Activated naive CD4-positive, alpha-beta T cell treated with anti-CD3 and anti-CD28 coated beads for 36 hours (primary cell): ENCODE measurements around the gene IGFL3. TPM values are rescaled to one million over a fixed set of nuclear protein-coding genes. Genes with fewer than 3 reads are reported as not detected.

Source experiments
- total RNA-seq, 2 experiments: library from RNA; stranded (reverse); gene quantifications; one replicate each; pipeline ENCODE4 v1.2.3, GENCODE V29; 2021

IGFL3 gene
- total RNA-seq, 2 experiments from 2014 or later: not detected

Other genes with a start within 250 kb of the IGFL3 start
- gene IRF2BP1, start 238.5 kb downstream of the IGFL3 start, total RNA-seq: 10 to 100 TPM; 11.4 TPM
- gene MYPOP, start 222.1 kb downstream of the IGFL3 start, total RNA-seq: 1 to 10 TPM; 4.5 to 4.8 TPM
- not detected for gene NANOS2, start 209.9 kb downstream of the IGFL3 start, total RNA-seq
- gene NOVA2, start 150.8 kb downstream of the IGFL3 start, total RNA-seq: not detected
- gene CCDC61, start 129.2 kb downstream of the IGFL3 start, total RNA-seq: 10 to 100 TPM; 26.4 to 29.3 TPM
- gene PGLYRP1, start 101.6 kb downstream of the IGFL3 start, total RNA-seq: not detected
- not detected for gene IGFL4, start 83.7 kb downstream of the IGFL3 start, total RNA-seq
- gene IGFL2, start 23.6 kb upstream of the IGFL3 start, total RNA-seq: not detected
- not detected for gene IGFL1, start 105.1 kb upstream of the IGFL3 start, total RNA-seq
- not detected for gene HIF3A, start 172.4 kb upstream of the IGFL3 start, total RNA-seq
- gene PPP5C, start 222.4 kb upstream of the IGFL3 start, total RNA-seq: 10 to 100 TPM; 87.4 to 89.2 TPM